Germinal center (tissue), 1 donor: ENCODE data around the gene FKBP14.

Experiments
- DNase-seq: peaks from one replicate; pipeline ENCODE4 v3.0.0; 2012; ENCODE audit warnings: mixed read lengths, low spot score

The FKBP14 gene, protein sequence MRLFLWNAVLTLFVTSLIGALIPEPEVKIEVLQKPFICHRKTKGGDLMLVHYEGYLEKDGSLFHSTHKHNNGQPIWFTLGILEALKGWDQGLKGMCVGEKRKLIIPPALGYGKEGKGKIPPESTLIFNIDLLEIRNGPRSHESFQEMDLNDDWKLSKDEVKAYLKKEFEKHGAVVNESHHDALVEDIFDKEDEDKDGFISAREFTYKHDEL

DNA sequence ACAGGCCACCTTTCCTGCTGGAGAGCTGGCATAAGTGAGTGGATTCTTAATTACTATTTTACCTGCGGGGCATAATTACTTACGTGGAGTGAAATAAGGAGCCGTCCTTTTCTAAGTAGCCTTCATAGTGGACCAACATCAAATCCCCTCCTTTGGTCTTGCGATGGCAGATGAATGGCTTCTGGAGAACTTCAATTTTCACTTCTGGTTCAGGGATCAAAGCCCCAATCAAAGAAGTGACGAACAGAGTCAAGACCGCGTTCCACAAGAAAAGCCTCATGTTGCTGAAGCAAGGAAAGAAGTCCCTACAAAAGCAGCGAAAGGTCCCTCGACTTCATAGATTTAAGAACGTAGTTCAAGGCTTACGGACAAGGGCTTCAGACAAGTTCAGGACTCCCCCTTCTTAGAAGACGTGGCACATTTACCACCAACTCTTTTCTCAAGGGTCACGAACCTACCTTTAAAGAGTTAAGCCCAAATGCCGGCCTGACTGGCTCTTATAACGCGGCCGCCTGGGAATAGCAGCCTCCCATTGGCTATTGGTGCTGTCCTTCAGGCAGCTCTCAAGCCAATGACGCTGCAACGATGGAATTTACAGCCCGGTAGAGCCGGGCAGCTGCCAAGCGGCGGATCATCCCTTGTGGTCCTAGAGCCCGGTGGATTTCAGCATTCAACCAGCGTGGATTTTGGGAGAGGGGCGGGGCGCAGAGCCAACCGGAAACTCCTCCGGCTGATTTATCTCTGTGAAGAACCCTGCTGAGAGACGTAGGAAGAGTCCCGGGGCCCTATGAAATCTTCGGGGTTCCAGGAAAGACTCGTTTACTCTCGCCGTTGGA is at the start of gene FKBP14:
TSS of gene FKBP14 (minus strand) at position 474 of the 836 bp plus-strand sequence. CDS start at position 280, 194 bp downstream.
- DNase-seq, result peak; percentile 94

DNA sequence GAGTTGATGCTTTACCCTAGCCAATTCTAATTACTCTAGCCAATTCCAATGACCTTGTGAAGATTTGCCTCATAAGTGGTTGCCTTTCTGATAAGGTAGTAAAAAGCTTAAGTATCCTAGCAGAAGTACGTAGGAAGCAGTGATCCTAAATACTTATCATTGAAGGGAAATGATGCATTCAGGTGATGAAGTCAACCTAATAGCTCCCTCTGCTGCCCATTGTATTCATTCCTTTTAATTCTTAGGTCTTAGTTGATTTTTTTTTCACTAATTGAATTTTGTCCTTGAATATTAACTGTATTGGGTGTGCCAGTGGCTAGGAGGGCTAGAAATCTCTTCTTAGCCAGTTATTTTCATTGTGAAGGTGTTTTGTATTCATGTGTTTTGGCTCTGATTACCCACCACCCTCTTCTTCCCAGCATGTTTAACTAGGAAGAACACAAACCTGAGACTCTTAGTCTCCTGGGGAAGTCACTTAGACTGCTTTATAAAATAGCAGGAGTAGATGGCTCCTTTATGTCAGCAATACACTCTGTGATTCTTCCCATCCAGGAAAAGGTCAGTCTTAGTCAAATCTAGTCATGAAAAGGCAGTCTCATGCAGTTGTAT is 48.0 kb upstream of the FKBP14 start:
- DNase-seq, result no peak

DNA sequence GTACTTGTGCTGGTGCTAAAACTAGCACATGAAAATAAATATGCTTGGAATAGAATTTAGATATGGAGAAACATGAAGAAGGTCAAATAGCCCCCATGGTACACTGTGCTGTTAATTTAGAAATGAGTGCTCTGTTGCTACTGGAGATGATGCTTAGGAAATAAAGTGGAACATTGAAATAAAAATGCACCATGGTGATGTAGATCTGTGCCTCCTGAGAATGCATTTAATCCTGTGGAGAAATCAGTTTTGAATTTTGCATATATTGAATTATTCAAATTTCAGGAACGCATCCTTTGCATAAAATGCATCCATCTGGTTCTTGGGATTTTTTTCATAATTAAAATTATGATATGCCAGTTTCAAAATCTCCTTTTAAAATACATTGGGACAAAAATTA is 46.2 kb upstream of the FKBP14 start:
- DNase-seq, result no peak

DNA sequence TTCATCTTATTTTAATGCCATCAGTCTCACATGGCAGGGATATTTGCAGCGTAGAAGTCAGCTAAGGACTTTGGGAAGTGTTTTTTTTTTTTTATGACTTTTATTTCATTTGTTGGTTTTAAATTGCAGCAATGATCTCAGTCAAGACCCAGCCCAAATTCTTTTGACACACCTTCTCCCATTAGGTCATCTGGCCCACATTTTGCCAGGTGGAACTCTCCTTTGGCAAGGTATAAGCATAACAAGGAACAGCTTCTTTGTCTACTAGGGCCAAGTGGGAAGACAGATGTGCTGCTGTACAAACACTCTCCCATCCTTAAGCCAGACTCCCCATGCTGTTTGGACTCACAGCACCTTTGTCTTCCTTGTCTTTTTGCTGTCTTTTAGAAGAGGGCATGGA is 43.5 kb upstream of the FKBP14 start:
- no peak for DNase-seq

DNA sequence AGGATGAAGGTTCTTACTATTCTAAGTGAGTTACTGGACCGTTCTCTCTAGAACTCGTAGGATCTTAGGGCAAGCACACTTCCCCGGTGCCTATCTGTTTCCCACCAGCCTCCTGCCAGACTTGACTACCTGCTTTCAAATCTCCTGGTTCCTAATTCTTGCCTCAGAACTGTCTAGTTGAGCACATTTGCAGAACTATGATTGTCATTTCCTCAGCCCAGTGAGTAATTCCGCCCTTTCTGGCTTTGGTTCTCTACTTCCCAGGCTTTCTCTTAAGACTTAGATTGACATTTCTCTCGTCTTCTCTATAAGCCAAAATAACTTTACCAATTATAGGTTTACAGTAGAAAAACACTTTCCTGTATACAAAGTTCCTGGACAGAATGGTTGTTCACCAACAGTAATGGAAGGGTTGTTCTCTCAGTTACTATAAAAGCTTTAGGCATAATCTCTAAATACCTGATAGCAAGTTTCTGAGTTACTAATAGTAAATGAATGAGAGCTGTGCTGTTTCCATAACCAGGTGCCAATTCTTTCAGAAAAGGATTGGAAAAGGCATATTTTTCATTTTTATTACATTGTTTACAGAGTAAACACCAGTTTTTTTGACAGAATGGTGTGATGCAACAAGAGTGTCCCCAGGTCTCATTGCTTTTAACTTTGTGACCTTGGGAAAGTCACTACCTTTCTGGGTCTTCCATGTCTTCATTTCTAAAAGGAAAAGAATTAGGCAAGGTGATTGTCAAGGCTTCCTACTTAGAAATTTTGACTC is 42.8 kb upstream of the FKBP14 start:
- no peak for DNase-seq

DNA sequence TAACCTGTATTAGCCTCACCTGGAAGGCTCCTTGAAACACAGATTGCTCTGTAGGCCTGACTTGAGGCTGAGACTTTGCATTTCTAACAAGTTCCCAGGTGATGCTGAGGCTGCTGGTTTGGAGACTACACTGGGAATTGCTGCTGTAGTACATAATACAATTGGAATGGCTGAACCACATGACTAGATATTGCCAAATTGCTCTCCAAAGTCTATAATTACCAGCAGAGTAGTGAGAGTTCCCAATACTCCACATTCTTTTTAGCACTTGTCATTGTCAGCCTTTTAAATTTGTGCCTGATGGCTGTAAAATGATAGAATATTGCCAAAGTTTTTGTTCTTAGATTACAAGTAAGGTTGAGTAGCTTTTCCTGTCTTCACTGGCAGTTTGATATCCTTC is 41.6 kb upstream of the FKBP14 start:
- no peak for DNase-seq

DNA sequence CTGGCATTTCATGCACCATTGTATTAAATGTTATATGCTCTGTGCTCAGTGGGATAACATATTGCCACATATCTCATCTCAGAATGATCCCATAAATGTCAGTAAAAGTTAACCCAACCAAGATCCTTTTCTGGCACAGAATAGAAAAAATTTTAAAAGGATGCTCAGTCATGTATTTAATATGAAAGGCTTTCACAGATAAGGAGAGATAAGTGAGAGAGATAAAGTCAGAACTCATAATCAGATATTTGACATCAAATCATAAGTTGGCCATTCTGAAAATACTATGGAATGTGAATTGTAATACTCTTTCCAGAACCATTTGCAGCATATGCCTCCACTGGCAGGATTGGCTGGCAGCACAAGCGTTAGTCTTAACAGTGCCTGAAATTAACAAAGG is 40.2 kb upstream of the FKBP14 start:
- no peak for DNase-seq

DNA sequence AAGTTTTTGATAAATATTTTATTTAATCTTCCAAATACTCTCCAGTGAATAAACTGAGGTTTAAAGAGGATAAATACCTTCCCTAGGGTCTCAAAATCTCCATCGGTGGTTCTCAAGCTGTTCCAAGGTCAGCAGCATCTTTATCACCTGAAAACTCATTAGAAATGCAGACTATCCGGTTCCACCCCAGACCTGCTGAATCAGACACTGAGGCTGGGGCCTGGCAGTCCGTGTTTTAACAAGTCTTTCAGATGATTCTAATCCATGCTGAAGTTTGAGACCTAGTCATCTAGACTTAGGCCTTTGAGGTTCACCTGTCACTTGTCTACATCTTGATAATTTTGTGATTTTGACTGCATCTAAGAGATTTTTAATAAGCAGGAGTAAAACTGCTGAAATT is 39.2 kb upstream of the FKBP14 start:
- no peak for DNase-seq

DNA sequence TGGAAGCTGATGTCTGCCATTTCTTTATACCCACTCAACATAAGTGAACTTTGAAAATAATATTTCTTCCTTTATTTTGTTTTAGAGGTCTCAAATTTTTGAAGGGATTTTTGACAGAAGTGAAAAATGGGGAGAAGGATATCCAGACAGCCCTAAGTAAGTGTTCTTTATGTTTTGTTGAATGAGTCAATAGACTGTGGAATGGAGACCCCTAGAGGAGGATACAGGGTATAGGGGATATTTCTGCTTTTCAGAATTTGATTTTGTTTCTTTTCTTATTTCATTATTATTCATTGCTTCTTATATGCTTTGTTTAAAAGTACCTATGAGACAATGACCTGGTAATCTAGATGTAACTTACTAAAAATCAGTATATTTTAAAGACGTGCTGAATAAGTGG is 36.1 kb upstream of the FKBP14 start:
- peak; percentile 41 for DNase-seq

DNA sequence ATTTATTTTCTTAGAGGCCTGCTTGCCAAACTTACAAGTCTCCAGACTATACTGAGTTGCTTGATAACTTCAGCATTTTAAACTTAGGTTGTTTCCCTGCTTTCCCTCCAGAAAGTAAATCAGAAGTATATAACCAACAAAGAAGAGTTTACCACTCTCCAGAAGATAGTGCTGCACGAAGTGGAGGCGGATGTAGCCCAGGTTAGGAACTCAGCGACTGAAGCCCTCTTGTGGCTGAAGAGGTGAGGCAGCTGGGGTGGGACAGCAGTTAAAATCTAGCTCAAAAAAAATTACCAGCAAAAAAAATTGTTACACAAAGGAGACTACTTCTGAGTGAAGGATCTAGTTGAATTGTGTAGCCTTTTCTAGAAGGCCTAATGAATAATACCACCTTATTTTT is 35.3 kb upstream of the FKBP14 start:
- DNase-seq, result peak; percentile 38

DNA sequence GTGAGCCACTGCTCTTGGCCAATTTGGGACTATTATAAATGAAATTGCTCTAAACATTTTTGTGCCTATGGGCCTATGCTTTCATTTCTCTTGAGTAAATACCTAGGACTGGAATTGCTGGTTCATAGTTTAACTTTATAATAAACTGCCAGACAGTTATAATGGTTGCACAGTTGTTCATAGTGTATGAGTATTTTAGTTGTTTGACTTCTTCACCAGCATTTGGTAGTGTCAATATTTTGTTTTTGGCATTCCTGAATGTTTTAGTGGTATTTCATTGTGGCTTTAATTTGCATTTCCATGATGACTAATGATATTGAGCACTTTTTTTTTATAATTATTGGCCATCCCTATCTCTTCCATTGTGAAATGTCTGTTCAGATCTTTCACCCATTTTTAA is 31.2 kb upstream of the FKBP14 start:
- no peak for DNase-seq

DNA sequence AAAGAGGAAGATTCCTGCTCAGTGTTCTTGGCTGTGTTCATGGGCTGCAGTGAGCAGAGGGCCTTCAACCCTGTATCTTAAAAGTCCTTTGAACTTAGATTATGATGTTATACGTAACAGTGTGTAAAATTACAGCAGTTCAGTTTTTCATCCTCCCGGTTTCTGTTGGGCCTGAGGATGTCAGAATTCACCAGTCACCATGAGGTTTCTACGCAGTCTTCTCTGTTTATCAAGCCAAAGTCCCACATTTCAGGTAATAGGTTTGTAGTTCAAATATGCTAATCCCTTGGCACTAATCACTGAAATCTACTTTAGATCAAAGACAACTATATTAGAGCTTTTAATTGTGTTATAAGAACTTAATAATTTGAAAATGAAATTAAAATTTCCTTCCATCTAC is 26.6 kb upstream of the FKBP14 start:
- no peak for DNase-seq

DNA sequence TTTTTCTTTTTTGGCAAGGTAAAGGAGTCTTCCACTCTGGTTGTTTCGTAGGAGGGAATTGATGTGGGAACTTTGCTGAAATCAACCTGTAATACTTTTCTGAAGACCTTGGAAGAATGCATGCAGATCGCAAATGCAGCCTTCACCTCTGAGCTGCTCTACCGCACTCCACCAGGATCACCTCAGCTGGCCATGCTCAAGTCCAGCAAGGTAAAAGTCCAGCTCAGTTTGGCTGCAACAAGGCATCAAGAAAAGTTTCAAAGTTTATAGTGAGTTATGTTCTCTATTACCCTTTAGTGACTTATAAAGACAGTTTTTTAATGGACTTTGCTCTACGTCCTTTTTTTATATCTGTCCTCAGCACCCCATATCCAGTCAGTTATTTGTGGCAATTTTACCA is 22.7 kb upstream of the FKBP14 start:
- DNase-seq, result no peak

DNA sequence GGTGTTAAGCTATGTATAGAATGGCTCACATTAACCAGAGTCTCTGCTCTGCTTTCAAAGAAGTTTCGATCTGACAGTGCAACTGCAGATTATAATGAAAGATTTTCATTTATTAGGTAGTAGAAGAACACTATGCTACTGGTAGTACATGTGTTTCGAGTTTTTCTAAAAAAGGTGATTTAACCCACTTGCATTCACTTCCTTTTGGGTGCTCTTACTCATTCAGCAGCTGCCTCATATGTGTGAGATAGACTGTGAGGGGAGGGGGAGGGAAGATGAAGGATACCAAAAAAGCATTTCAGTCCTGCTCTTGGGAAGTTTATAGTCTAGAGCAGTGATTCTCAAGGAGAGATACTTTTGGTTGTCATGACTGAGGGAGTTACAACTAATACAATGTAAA is 22.1 kb upstream of the FKBP14 start:
- DNase-seq, result no peak

DNA sequence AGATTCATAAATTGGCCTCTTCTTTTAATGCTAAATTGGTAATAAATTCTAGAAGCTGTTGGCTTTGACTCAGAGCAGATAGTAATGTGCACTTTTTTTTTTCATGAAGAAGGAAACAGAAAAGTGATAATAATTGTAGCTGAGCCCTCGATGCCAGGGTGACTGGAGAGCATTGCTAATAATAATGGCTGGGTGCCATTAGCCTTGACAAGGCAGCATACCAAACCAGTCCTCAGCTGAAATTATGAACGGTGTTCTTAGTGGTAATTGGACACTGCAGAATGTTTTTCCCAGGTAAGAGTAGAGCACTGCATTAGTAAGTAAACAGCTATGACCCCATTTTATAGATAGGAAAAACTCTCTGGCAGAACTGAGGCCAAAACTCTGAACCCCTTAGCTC is 20.6 kb upstream of the FKBP14 start:
- DNase-seq, result no peak

DNA sequence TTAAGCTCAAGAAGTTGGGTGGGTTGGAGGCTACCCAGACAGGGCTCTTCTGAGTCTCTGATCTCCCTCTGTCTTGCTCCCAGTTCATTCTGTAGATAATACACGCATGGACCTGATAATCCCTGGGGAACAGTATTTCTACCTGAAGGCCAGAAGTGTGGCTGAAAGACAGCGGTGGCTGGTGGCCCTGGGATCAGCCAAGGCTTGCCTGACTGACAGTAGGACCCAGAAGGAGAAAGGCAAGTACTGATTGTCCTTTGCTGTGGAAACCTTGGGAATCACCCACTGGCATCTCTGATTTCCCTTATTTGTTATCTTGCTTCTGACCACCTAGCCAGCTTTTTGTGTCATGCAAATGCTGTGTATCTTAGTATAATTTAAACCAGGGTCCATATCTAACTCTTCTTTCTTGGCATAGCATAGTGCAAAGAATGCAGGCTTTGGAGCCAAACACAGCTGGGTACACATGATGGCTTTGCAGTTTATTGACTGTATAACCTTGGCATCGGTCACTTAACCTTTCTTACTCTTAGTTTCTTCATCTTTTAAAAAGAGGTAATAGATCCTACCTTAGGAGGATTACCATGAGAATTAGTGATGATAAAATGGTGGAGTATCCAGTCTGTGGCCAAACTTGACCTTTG is 19.7 kb upstream of the FKBP14 start:
- DNase-seq, result no peak

DNA sequence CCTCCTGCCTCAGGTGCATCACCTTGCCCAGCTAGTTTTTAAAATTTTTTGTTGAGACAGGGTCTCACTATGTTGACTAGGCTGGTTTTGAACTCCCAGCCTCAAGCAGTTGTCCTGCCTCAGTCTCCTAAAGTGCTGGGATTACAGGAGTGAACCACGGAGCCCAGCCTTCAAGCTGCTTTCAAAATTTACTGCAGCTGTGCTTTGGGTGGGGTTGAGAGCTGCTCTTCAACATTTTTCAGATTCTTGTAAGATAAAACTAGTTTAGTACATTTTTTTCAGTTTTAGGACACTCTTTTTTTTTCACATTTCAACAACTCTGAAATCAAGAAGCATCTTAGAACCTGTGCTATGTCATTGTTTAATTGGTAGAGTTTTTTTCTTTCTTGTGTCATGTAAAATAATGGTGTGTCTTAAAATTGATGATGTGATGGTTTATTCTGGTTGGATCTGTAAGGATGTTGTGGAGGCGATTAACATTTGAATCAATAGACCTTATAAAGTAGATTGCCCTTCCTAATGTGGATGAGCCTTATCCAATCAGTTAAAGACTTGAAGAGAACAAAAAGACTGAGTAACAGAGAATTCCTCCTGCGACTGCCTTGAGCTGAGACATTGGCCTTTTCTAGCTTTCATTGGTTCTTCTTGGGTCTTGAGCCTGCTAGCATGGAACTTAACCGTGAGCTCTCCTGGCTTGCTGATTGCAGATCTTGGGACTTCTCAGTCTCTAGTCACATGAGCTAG is 15.2 kb upstream of the FKBP14 start:
- no peak for DNase-seq

DNA sequence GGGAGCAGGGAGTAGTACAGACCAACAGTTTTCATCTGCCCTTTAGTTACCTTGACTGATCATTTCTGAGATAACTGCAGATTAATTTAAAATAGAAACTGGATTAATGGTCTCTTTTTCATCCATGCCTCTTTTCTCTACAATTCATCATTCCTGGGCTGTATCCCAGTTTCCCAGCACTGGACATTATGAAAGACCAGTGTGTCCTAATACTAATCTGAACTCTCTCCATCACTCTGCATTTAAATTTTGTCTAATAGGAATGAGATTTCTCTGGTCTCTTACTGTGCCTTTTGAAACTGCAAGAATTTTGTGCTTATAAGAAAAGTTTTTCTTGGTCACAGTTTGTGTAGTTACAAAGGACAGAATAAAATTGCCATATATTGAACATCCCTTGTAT is 14.4 kb upstream of the FKBP14 start:
- DNase-seq, result no peak

DNA sequence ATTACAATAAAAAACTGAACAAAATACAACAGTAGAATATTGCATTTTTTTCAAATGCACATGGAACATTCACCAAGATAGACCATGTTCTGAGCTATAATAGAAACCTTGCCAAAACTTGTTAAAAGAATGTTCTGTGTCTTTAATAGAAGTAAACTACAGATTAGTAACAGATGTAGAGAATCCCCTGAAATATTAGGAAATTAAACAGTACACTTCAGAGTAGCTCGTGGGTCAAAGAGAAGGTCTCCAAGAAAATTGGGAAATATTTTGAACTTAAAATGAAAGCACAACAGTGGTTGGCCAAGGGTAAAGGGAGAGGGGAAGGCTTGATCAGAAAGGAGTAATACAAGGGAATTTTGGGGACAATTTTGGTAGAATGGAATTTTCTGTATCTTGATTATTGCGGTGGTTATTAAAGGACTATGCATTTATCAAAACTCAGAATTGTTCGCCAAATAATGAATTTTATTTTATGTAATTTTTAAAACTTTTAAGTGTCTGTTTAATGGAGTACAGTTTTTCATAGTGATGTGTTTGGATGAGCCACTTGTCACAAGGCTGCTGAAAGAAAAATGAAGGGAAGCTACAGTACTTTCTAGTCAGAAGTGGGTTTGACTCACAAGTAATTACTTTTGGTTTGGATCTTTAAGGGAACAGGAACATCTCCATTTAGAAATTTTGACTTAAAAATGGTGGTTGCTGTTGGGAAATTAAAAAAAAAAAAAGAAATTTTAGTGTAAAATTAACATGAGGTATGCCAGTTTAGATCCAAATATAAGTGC is 11.9 kb upstream of the FKBP14 start:
- no peak for DNase-seq

DNA sequence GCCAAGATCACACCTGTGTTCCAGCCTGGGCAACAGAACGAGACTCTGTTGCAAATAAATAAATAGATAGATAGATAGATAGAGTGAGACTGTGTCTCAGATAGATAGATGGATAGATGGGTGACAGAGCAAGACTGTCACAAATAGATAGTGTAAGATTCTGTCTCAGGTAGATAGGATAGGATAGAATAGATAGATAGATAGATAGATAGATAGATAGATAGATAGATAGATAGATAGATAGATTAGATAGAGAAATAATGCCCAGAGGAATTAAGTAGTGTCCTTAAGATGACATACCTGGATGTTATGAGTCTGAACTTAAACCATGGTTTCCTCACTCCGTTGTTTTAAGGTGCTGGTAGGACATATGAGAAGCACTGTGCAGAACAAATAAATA is 9.7 kb upstream of the FKBP14 start:
- DNase-seq, result no peak

DNA sequence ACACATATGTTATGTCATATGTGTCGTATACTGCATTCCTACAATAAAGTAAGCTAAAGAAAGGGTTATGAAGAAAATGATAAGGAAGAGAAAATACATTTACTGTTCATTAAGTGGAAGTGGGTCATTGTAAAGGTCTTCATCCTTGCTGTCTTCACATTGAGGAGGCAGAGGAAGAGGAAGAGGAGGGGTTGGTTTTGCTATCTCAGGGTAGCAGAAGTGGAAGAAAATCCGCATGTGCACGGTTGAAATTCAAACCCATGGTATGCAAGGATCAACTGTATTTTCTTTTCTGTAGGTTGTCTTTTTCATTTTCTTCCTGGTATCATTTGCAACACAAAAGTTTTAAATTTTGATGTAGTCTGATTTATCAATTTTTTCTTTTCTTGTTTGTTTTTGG is 8.0 kb upstream of the FKBP14 start:
- no peak for DNase-seq
